Activated CD8-positive, alpha-beta T cell treated with anti-CD3 and anti-CD28 coated beads for 36 hours (primary cell): Measurements from ENCODE around the gene HPDL. TPM values are rescaled to one million over a fixed set of nuclear protein-coding genes. Genes with fewer than 3 reads are reported as not detected.

ENCODE experiments used
- ATAC-seq: fragments of 200-7000 bp; cut with Tn5 transposase; one replicate; pipeline ENCODE4 v1.10.0; 2021; ENCODE audit warnings: mild to moderate bottlenecking, moderate library complexity
- CTCF ChIA-PET: fragments of 350-600 bp; sonication (Branson Sonifier 250); formaldehyde crosslinking; loops from one replicate; lab custom pipeline; 2021; ENCODE audit warnings: antibody characterized with exemption; lab: Charles Lee
- POLR2A ChIA-PET: fragments of 350-600 bp; sonication (Branson Sonifier 250); formaldehyde crosslinking; loops from one replicate; lab custom pipeline; 2021; ENCODE audit warnings: antibody characterized with exemption; lab: Charles Lee
- DNase-seq: peaks from one replicate; pipeline ENCODE4 v3.0.0-alpha.2; 2020
- H3K27ac Mint-ChIP-seq: one replicate; pipeline ENCODE4 v1.8.0; 2021; ENCODE audit warnings: mild to moderate bottlenecking, mixed read lengths
- H3K27me3 Mint-ChIP-seq: one replicate; pipeline ENCODE4 v1.8.0; 2021; ENCODE audit warnings: mixed read lengths
- H3K36me3 Mint-ChIP-seq: one replicate; pipeline ENCODE4 v1.8.0; 2021; ENCODE audit warnings: low read depth, mixed read lengths
- H3K4me1 Mint-ChIP-seq: one replicate; pipeline ENCODE4 v1.8.0; 2021; ENCODE audit warnings: low read depth, mixed read lengths
- H3K4me3 Mint-ChIP-seq: one replicate; pipeline ENCODE4 v1.8.0; 2021; ENCODE audit warnings: mild to moderate bottlenecking, moderate library complexity, mixed read lengths
- H3K9me3 Mint-ChIP-seq: one replicate; pipeline ENCODE4 v1.8.0; 2021; ENCODE audit warnings: mixed read lengths
- intact Hi-C: fragments of 100-400 bp; cut with micrococcal nuclease; formaldehyde crosslinking; loops from one replicate; pipeline ENCODE4 v1.10.0; 2022
- total RNA-seq, 2 experiments: library from RNA; stranded (reverse); gene quantifications; one replicate each; pipeline ENCODE4 v1.2.3, GENCODE V29; 2021
- TF ChIP-seq, protein P1 (sequence below): fragments of 200-600 bp; IDR thresholded peaks from one replicate; pipeline ENCODE4 v1.8.0; 2022; ENCODE audit warnings: antibody characterized with exemption, mild to moderate bottlenecking

Gene HPDL
- total RNA-seq, 2 experiments from 2014 or later: 37.5 to 39.8 TPM

GRCh38 chr1:45348020-45348419 is 21.3 kb downstream of the HPDL start:
- intact Hi-C loops: loop anchor here (10.0 kb wide), 1 partner anchor 237 kb away; the partner anchor contains the start of gene NASP
- DNase-seq: no peak
- TF ChIP-seq, protein P1, sequence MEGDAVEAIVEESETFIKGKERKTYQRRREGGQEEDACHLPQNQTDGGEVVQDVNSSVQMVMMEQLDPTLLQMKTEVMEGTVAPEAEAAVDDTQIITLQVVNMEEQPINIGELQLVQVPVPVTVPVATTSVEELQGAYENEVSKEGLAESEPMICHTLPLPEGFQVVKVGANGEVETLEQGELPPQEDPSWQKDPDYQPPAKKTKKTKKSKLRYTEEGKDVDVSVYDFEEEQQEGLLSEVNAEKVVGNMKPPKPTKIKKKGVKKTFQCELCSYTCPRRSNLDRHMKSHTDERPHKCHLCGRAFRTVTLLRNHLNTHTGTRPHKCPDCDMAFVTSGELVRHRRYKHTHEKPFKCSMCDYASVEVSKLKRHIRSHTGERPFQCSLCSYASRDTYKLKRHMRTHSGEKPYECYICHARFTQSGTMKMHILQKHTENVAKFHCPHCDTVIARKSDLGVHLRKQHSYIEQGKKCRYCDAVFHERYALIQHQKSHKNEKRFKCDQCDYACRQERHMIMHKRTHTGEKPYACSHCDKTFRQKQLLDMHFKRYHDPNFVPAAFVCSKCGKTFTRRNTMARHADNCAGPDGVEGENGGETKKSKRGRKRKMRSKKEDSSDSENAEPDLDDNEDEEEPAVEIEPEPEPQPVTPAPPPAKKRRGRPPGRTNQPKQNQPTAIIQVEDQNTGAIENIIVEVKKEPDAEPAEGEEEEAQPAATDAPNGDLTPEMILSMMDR: no peak
- Mint-ChIP-seq H3K9me3 (no peaks in the 10 kb centered on the region), H3K27ac (no peak overlapping the region), H3K4me3 (no peak overlapping the region), H3K4me1 (peaks cover 9% of the 10 kb centered on the region), H3K27me3 (no peaks in the 10 kb centered on the region), H3K36me3 (peaks cover 19% of the 10 kb centered on the region)
- ATAC-seq: no peak
- ChIA-PET CTCF (interaction anchor here (0.9 to 7.2 kb wide), 5 partner anchors 11 to 145 kb away, joined by 3 to 54 read pairs (median 4); no protein-coding TSS in a partner anchor), POLR2A (interaction anchor here (0.7 to 16.0 kb wide), 6 partner anchors 9 to 338 kb away, joined by 3 to 238 read pairs (median 5); partner anchors contain the start of genes HPDL, MUTYH and TOE1)

DNA sequence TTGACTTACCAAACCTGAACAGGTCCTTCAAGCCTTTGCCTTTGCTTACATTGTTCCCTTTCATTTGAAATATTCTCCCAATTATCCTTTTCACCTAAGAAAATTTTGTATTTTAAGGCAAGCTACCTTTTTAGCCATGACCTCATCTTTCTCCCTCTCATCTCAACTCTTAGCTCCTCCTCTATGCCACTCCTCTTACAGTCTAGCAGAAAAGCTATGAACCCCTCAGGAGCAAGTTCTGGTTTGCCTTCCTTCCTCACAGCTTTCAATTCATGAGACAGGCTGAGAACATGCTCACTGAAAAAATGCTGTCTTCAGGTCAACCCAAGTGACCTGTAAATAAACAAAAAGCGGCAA is 21.9 kb downstream of the HPDL start:
- DNase-seq (no peak), ATAC-seq (no peak)
- H3K27me3 Mint-ChIP-seq: no peaks in the 10 kb centered on the region
- ChIA-PET CTCF (interaction anchor here (0.6 to 7.2 kb wide), 6 partner anchors 10 to 151 kb away, joined by 3 to 54 read pairs (median 4); partner anchors contain the start of genes CCDC163 and MMACHC), POLR2A (interaction anchor here (0.7 to 16.0 kb wide), 6 partner anchors 9 to 339 kb away, joined by 3 to 238 read pairs (median 5); partner anchors contain the start of genes HPDL, MUTYH and TOE1)
- H3K4me3 Mint-ChIP-seq: no peak overlapping the region
- intact Hi-C loops: loop anchor here (10.0 kb wide), 1 partner anchor 236 kb away; the partner anchor contains the start of gene NASP
- peaks cover 15% of the 10 kb centered on the region for H3K36me3 Mint-ChIP-seq
- H3K4me1 Mint-ChIP-seq: peaks cover 8% of the 10 kb centered on the region
- TF ChIP-seq, protein P1: no peak
- H3K9me3 Mint-ChIP-seq: no peaks in the 10 kb centered on the region
- H3K27ac Mint-ChIP-seq: no peak overlapping the region

DNA sequence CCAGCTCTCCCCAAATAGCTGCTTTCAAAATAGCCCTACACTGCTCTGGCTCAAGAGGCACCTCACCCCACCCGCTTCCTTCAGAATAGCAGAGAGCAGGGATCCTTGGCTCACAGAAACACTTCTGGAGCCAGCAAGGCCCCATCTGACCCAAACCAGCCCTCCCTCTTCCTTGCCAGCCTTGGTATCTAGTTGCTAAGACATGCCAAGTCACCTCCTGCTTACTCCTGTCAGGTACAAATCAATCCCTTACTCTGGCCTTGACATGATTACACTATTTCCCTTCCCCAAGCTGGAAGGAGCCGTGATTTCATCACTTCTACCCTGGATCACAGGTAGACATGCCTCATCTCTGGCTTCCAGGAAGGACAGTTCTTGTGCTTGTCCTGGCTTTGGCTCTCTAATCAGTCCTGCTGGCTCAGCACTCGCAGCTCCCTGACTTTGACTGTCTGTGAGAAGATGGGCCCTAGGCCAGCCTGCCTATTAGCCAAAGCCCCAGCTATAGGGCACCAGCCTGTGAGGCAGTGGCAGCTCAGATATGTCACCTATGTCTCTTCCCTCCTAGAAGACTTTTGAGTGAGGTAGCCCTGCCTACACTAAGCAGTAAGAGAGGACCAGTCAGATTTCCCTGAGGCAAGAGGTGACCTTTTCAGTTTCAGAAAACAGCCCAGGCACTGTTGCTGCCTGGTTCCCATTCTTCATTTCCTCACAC is 22.4 kb downstream of the HPDL start:
- ATAC-seq (peak; percentile 78), DNase-seq (no peak)
- intact Hi-C loops: loop anchor here (10.0 kb wide), 1 partner anchor 236 kb away; the partner anchor contains the start of gene NASP
- H3K27me3 Mint-ChIP-seq: no peaks in the 10 kb centered on the region
- ChIA-PET POLR2A (interaction anchor here (0.5 to 16.0 kb wide), 6 partner anchors 10 to 176 kb away, joined by 3 to 238 read pairs (median 5); partner anchors contain the start of genes HPDL, MUTYH and TOE1), CTCF (interaction anchor here (0.6 to 7.2 kb wide), 8 partner anchors 9 to 151 kb away, joined by 3 to 54 read pairs (median 4); partner anchors contain the start of genes CCDC163, MMACHC, MUTYH and TOE1)
- no peaks in the 10 kb centered on the region for H3K9me3 Mint-ChIP-seq
- H3K27ac Mint-ChIP-seq: no peak overlapping the region
- H3K36me3 Mint-ChIP-seq: peaks cover 12% of the 10 kb centered on the region
- H3K4me3 Mint-ChIP-seq: no peak overlapping the region
- H3K4me1 Mint-ChIP-seq: peaks cover 8% of the 10 kb centered on the region
- TF ChIP-seq, protein P1: no peak

DNA sequence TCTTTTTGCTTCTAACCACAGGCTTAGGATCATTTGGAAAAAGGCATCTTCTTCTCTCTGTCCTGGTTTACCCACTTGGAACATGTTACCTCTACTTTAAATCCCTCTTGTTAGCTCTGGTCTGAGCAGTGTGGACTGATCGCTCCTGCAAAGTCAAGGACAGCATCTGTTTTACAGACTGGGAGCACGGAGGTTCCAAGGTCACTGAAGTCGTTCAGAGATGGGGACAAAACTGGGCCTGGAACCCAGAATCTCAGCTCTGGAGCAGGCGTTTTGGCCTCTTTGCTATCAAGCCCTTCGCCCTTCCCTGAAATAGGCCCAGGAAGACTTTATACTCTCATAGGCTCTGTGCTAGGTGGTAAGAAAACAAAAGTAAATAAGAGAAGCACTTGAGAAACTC is 24.8 kb downstream of the HPDL start:
- ATAC-seq: no peak
- no peaks in the 10 kb centered on the region for H3K27me3 Mint-ChIP-seq
- ChIA-PET POLR2A (interaction anchor here (1.4 to 4.3 kb wide), 2 partner anchors 12 to 149 kb away, joined by 3 to 36 read pairs; partner anchors contain the start of genes CCDC163, MMACHC, MUTYH and TOE1), CTCF (interaction anchor here (2.2 to 7.2 kb wide), 2 partner anchors 7 to 141 kb away, joined by 8 to 54 read pairs; no protein-coding TSS in a partner anchor)
- no peak for DNase-seq
- H3K27ac Mint-ChIP-seq: no peak overlapping the region
- no peaks in the 10 kb centered on the region for H3K36me3 Mint-ChIP-seq
- no peaks in the 10 kb centered on the region for H3K9me3 Mint-ChIP-seq
- TF ChIP-seq, protein P1: no peak
- intact Hi-C loops: no loop called here
- no peak overlapping the region for H3K4me3 Mint-ChIP-seq
- peaks cover 8% of the 10 kb centered on the region for H3K4me1 Mint-ChIP-seq
